ENCODE data around the gene SPI1.
"Not testable (repeated sequence)": the region's sequence is repeated elsewhere in the genome, so short reads cannot be mapped to it uniquely, and the experiment has no call there.

The SPI1 gene

DNA sequence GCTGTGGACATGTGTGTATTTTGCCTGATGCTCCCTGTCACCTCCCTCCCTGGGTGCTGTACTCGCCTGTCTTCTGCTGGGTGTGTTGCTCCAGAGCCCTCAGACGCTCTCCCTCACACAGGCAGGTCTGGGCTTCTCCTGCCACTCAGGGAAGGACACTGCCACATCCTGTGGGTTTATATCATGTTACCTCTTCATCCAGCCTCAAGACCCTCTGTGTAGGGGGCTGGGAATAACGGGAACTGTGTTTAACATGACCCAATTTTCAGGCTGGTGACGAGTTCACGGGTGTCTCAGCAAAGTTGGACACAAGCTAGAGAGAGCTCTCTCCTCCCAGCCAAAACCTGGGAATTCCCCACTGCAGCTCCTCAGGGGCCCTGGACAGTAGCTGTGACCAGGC, 50.4 kb downstream of the SPI1 start:
- H3K27ac ChIP-seq: no peak overlapping the region
- TF ChIP-seq, protein P1, sequence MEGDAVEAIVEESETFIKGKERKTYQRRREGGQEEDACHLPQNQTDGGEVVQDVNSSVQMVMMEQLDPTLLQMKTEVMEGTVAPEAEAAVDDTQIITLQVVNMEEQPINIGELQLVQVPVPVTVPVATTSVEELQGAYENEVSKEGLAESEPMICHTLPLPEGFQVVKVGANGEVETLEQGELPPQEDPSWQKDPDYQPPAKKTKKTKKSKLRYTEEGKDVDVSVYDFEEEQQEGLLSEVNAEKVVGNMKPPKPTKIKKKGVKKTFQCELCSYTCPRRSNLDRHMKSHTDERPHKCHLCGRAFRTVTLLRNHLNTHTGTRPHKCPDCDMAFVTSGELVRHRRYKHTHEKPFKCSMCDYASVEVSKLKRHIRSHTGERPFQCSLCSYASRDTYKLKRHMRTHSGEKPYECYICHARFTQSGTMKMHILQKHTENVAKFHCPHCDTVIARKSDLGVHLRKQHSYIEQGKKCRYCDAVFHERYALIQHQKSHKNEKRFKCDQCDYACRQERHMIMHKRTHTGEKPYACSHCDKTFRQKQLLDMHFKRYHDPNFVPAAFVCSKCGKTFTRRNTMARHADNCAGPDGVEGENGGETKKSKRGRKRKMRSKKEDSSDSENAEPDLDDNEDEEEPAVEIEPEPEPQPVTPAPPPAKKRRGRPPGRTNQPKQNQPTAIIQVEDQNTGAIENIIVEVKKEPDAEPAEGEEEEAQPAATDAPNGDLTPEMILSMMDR (conservative IDR thresholded peaks at IDR 0.05): no peak

DNA sequence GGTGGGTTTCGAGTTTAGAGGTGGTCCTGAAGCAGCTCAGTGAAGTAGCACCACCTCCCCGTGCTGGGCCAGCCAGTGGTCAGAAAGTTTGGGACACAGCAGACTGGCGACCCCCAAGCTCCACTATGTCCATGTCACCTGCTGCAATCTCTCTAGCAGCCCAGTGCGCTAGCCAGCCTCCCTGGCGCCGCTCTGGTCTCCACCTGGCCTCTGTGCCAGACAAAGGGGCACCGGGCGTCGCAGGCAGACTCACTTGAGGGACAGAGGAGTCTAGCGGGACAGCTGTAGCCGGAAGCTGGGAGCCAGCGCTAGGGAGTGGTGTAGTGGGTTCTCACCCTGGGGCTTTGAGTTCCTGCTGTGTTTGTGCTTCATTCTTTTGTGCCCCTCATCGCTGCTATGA, 51.3 kb downstream of the SPI1 start:
- H3K27ac ChIP-seq: no peak overlapping the region
- TF ChIP-seq, protein P1 (conservative IDR thresholded peaks at IDR 0.05): no peak

DNA sequence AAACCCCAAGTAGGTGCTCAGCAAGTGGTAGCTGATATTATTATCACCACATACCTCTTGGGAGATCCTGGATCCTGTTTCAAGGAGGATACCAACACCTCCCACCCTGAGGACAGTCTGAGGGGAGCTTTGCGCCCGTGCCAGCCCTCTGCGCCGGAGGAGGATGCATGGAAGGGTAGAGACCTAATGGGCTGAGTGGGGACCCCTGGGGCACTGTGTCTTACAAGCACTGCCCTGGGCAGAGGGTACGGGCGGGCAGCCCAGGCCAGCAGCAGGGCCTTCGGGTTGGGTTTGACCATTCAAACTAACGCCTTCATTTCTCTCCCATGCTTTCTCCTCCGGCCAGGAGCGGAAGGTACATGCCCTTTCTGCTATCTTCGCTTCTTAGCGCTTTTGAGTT, 52.1 kb downstream of the SPI1 start:
- no peak overlapping the region for H3K27ac ChIP-seq
- TF ChIP-seq, protein P1 (conservative IDR thresholded peaks at IDR 0.05): no peak

DNA sequence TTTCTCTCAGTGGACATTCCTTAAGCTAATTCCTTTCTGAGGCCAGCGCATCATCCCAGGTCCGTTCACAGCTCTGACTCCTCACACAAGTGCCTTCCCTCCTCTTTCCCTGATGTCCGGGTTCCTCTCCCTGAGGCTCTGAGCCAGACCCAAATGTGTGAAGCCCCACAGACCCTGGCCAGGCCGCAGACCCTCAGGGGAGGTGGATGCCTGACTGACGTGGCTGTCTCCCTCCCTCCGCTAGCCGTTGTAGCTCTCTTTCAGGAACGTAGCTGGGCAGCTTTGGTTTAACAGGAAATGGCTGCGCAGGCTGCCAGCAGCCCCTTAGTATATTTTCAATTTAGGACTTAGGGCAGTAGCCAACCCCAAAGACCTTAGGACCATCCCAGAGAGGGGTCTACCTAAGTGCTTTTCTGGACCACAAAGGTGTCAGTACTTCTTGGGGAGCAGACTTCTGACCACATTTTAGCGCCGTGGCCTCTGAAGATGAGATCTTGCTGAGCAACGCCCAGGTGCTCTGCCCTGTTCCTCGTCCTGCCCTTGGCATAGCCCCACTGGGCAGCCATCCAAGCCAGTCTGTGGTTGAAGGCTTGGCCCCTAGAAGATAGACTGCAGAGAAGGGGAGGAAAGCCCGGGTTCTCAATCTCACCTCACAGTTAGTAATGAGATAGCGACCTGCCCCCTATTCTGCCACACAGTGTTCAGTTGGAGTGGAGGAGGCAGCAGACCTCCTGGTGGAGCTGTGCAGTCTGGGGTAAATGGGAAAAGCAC, 52.9 kb downstream of the SPI1 start:
- H3K27ac ChIP-seq: no peak overlapping the region
- TF ChIP-seq, protein P1 (conservative IDR thresholded peaks at IDR 0.05): no peak

DNA sequence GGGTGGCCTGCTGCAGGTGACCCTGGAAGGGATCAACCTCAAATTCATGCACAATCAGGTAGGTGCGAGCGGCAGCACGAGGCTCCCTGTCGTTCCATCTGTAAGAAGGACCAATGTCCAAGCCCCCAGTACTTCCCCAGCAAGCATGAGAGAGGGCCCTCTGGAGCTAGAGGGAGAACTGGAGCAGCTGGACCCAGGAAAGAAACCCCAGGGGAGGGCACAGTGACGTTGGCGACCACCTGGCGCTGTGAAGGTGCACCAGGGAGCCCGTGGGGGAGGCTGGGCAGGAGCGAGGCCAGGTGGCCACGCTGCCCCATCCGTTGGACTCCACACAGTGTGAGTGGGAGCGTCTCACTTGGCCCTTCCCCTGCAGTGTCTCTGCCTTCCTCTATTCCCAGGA, 53.8 kb downstream of the SPI1 start:
- TF ChIP-seq, protein P1 (conservative IDR thresholded peaks at IDR 0.05): no peak
- H3K27ac ChIP-seq: no peak overlapping the region

DNA sequence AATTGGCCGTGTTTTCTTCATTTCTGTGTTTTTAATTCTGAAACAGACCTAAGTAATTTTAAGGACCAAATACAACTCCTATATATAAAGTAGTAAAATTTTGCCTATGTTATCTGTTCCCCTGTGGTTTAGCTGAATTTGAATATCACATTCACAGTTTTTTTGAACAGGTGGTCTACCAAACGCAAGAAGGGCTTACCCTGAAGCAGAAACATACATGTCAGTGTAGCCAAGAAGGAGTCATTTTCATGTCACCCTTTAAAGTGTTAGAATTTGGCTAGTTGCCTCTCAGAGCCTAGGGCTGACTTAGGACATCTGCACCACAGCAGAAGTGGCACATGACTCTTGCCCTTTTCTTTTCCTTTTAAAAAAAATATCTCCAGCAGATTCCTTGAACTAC, 60.2 kb downstream of the SPI1 start:
- TF ChIP-seq, protein P1 (conservative IDR thresholded peaks at IDR 0.05): no peak
- no peak overlapping the region for H3K27ac ChIP-seq

DNA sequence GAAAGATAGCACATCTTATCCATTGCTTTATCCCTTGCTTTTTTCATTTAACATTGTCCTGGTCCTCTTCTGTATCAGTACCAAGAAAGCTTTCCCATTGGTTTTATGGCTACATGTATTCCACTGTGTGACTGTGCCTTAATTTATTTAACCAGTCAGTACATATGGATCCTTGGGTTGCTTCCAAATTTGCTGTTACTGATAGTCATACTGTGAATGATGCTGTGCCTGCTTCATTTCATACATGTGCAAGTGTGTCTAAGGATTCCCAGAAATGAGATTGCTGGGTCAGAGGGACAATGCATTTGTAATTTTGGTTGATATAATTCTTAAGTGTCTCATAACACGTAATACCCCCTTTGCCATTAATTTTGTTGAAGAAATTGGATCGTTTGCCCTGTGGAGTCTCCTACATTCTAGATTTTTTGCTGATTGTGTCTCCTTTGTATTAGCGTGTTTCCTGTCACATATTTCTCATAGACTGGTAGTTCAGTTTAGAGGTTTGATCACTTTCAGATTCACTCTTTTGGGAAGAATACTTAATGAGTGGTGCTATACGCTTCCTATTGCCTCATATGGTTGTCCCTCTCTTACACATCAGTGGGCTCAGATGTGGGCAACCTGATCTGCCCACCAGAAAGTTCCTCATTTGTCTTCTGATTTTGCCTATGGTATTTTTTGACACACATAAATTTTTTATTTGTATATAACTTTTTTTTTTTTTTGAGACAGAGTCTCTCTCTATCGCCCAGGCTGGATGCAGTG, 61.1 kb downstream of the SPI1 start:
- TF ChIP-seq, protein P1 (conservative IDR thresholded peaks at IDR 0.05): no peak
- H3K27ac ChIP-seq: no peak overlapping the region

DNA sequence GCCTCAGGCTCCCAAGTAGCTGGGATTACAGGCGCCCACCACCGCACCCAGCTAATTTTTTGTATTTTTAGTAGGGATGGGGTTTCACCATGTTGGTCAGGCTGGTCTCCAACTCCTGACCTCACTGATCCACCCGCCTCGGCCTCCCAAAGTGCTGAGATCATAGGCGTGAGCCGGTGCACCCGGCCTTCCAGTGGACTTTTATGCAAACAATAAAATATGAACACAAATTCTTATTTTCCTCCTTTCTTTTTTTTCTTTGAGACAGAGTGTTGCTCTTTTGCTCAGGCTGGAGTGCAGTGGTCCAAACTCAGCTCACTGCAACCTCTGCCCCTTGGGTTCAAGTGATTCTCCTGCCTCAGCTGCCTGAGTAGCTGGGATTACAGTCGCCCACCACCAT, 61.8 kb downstream of the SPI1 start:
- H3K27ac ChIP-seq: not testable (repeated sequence)
